OCI-LY7 (cell line): ENCODE results near the gene BCAT1. TPM values are rescaled to one million over a fixed set of nuclear protein-coding genes. Genes with fewer than 3 reads are reported as not detected.
"Not testable (repeated sequence)": the region's sequence is repeated elsewhere in the genome, so short reads cannot be mapped to it uniquely, and the experiment has no call there.

Experiments used
- BruUV-seq: library from RNA; stranded (reverse); fragments of 400-500 nt; replicated peaks from 2 replicates; lab custom pipeline; 2021; lab: Mats Ljungman, UMichigan
- CTCF ChIA-PET: fragments of 300-600 bp; sonication (Branson Sonifier 250); formaldehyde crosslinking; loops from one replicate; lab custom pipeline; 2022; ENCODE audit warnings: antibody characterized with exemption; ENCODE audit not compliant: unreplicated experiment; lab: Charles Lee
- POLR2A ChIA-PET: fragments of 300-600 bp; sonication (Branson Sonifier 250); formaldehyde crosslinking; loops from one replicate; lab custom pipeline; 2022; ENCODE audit warnings: antibody characterized with exemption; lab: Charles Lee
- DNase-seq: peaks from one replicate; pipeline ENCODE4 v3.0.0-alpha.2; 2015; ENCODE audit warnings: low spot score
- H2AFZ ChIP-seq: fragments of 200-600 bp; sonication (generic), shearing (Covaris generic); 2 replicates; pipeline ENCODE4 v1.6.1; 2014; ENCODE audit warnings: mild to moderate bottlenecking, antibody characterized with exemption, low read length, moderate library complexity
- H3K27ac ChIP-seq: fragments of 200-600 bp; sonication (generic); 2 replicates; pipeline ENCODE4 v1.5.1; 2014; ENCODE audit warnings: mixed run types, low read depth, mild to moderate bottlenecking, moderate library complexity, low read length, inconsistent platforms; ENCODE audit not compliant: poor library complexity, severe bottlenecking
- H3K36me3 ChIP-seq: fragments of 200-600 bp; sonication (generic); 2 replicates; pipeline ENCODE4 v1.6.1; 2014; ENCODE audit warnings: mild to moderate bottlenecking, antibody characterized with exemption, low read length, moderate library complexity, mixed read lengths; ENCODE audit not compliant: insufficient read depth
- H3K4me1 ChIP-seq: fragments of 200-600 bp; sonication (generic); 2 replicates; pipeline ENCODE4 v1.5.1; 2014; ENCODE audit warnings: mild to moderate bottlenecking, low read length; ENCODE audit not compliant: insufficient read depth, poor library complexity, severe bottlenecking
- H3K4me2 ChIP-seq: fragments of 200-600 bp; sonication (generic); 2 replicates; pipeline ENCODE4 v1.6.1; 2014; ENCODE audit warnings: mild to moderate bottlenecking, low read length
- H3K4me3 ChIP-seq: fragments of 200-600 bp; sonication (generic); 2 replicates; pipeline ENCODE4 v1.5.1; 2014; ENCODE audit warnings: mild to moderate bottlenecking, low read depth, low read length; ENCODE audit not compliant: poor library complexity, severe bottlenecking
- H3K79me2 ChIP-seq: fragments of 200-600 bp; sonication (generic); 2 replicates; pipeline ENCODE4 v1.6.1; 2016; ENCODE audit warnings: low read depth, mild to moderate bottlenecking, low read length, moderate library complexity, mixed read lengths; ENCODE audit not compliant: insufficient read depth
- H3K9me2 ChIP-seq: fragments of 200-600 bp; sonication (generic); 2 replicates; pipeline ENCODE4 v1.6.1; 2016; ENCODE audit warnings: mild to moderate bottlenecking, low read length, mixed read lengths; ENCODE audit not compliant: insufficient read depth
- H3K9me3 ChIP-seq: fragments of 200-600 bp; sonication (generic); 2 replicates; pipeline ENCODE4 v1.6.1; 2014; ENCODE audit warnings: mild to moderate bottlenecking, mixed run types, low read length, mixed read lengths
- H4K20me1 ChIP-seq: fragments of 200-600 bp; sonication (generic); 2 replicates; pipeline ENCODE4 v1.6.1; 2014; ENCODE audit warnings: mild to moderate bottlenecking, antibody characterized with exemption, low read length, moderate library complexity, mixed read lengths; ENCODE audit not compliant: insufficient read depth
- EZH2phosphoT487 ChIP-seq: fragments of 200-600 bp; sonication (generic); IDR thresholded peaks from 2 replicates; pipeline ENCODE4 v1.6.1; 2018; ENCODE audit warnings: low read depth, borderline replicate concordance, mild to moderate bottlenecking, mixed run types, antibody characterized with exemption, low read length, moderate library complexity, mixed read lengths
- intact Hi-C: fragments of 100-400 bp; cut with micrococcal nuclease; formaldehyde crosslinking; loops from one replicate; pipeline ENCODE4 v1.10.0; 2022; ENCODE audit not compliant: unreplicated experiment
- total RNA-seq, 2 experiments: library from RNA; depleted of rRNA in 1 of 2; stranded (reverse); fragments of >200 nt in 1 of 2; shearing (Covaris generic) in 1 of 2; gene quantifications; 2 replicates each; pipeline ENCODE4 v1.2.3, GENCODE V29; 2014 to 2022
- TF ChIP-seq, protein P1 (sequence below): fragments of 200-600 bp; sonication (generic); conservative IDR thresholded peaks from 2 replicates; pipeline ENCODE4 v1.5.1; 2014; ENCODE audit warnings: mild to moderate bottlenecking, antibody characterized with exemption, low read length, moderate library complexity, mixed read lengths

The BCAT1 gene
- total RNA-seq, 2 experiments from 2014 or later: 121 to 207 TPM

- H3K79me2 ChIP-seq: peaks cover 98% of the 10 kb centered on the region
- ChIA-PET CTCF (no interaction called here), POLR2A (interaction anchor here (0.6 kb wide), 1 partner anchor 12 kb away, joined by 3 read pairs; no protein-coding TSS in a partner anchor)
- no peaks in the 10 kb centered on the region for H3K9me2 ChIP-seq
- DNase-seq: no peak
- peaks cover 6% of the 10 kb centered on the region; the same call in 1 of the 2 replicates for H3K9me3 ChIP-seq
- H3K27ac ChIP-seq: no peak overlapping the region
- H3K4me2 ChIP-seq: no peak overlapping the region
- no peak overlapping the region for H3K4me3 ChIP-seq
- 0 out of 2 replicates have a peak, but pooled peaks cover 4% of the 10 kb centered on the region for H4K20me1 ChIP-seq
- intact Hi-C loops: no loop called here
- BruUV-seq: no TSS peak
- peaks cover 9% of the 10 kb centered on the region for H3K4me1 ChIP-seq
- peaks cover 88% of the 10 kb centered on the region for H3K36me3 ChIP-seq
- no peak for TF ChIP-seq EZH2phosphoT487
- TF ChIP-seq, protein P1, sequence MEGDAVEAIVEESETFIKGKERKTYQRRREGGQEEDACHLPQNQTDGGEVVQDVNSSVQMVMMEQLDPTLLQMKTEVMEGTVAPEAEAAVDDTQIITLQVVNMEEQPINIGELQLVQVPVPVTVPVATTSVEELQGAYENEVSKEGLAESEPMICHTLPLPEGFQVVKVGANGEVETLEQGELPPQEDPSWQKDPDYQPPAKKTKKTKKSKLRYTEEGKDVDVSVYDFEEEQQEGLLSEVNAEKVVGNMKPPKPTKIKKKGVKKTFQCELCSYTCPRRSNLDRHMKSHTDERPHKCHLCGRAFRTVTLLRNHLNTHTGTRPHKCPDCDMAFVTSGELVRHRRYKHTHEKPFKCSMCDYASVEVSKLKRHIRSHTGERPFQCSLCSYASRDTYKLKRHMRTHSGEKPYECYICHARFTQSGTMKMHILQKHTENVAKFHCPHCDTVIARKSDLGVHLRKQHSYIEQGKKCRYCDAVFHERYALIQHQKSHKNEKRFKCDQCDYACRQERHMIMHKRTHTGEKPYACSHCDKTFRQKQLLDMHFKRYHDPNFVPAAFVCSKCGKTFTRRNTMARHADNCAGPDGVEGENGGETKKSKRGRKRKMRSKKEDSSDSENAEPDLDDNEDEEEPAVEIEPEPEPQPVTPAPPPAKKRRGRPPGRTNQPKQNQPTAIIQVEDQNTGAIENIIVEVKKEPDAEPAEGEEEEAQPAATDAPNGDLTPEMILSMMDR: no peak
- H2AFZ ChIP-seq: no peak overlapping the region
Measured at GRCh38 chr12:24940157-24940556, 8.7 kb downstream of the BCAT1 start.

DNA sequence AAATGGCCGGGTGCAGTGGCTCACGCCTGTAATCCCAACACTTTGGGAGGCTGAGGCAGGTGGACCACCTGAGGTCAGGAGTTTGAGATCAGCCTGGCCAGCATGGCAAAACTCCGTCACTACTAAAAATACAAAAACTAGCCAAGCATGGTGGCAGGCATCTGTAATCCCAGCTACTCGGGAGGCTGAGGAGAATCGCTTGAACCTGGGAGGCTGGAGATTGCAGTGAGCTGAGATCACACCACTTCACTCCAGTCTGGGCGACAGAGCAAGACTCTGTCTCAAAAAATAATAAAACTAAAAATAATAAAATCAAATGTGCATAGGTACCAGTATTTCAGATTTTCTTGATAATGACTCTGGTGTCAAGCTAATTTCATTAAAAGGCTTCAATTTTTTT lies 9.3 kb downstream of the BCAT1 start:
- H4K20me1 ChIP-seq, H3K4me1 ChIP-seq, H3K27ac ChIP-seq, H2AFZ ChIP-seq, BruUV-seq, H3K9me2 ChIP-seq, DNase-seq, intact Hi-C loops, POLR2A ChIA-PET, CTCF ChIA-PET, H3K9me3 ChIP-seq, H3K4me3 ChIP-seq, H3K4me2 ChIP-seq: not testable (repeated sequence)
- Histone ChIP-seq H3K36me3 (peaks cover 88% of the 10 kb centered on the region), H3K79me2 (peaks cover 98% of the 10 kb centered on the region)

DNA sequence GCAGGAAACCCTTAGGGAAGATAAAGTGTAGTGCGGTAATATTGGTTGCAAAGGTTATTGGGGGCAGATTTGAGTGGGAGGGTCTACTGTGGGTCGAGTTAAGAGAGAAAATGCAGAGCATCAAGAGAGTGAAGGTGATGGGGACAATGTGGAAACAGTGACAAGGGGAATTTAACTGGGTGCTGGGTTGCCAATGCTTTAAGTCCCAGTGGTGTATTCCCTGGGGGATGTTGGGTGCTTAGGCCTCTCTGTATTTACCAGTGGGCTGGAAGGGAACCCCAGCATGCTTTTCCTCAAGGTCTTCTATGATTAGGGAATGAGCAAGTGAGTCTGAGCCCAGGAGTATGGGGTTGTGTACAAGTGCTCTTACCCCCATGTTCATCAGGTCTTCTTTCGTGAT lies 10.6 kb downstream of the BCAT1 start:
- H3K36me3 ChIP-seq: peaks cover 92% of the 10 kb centered on the region
- H3K9me3 ChIP-seq: peaks cover 6% of the 10 kb centered on the region; the same call in 1 of the 2 replicates
- no peak overlapping the region for H3K4me2 ChIP-seq
- H3K4me3 ChIP-seq: no peak overlapping the region
- CTCF ChIA-PET: no interaction called here
- no peaks in the 10 kb centered on the region for H3K9me2 ChIP-seq
- TF ChIP-seq, protein P1: no peak
- no peak for TF ChIP-seq EZH2phosphoT487
- no peak overlapping the region for H3K27ac ChIP-seq
- POLR2A ChIA-PET: no interaction called here
- H4K20me1 ChIP-seq: no peaks in the 10 kb centered on the region
- BruUV-seq: no TSS peak
- H3K79me2 ChIP-seq: peaks cover 100% of the 10 kb centered on the region
- intact Hi-C loops: no loop called here
- DNase-seq: no peak
- peaks cover 7% of the 10 kb centered on the region for H3K4me1 ChIP-seq
- no peak overlapping the region for H2AFZ ChIP-seq
